NK-92 (cell line): ENCODE measurements around the gene TTC34.
"Not testable (repeated sequence)": the region's sequence is repeated elsewhere in the genome, so short reads cannot be mapped to it uniquely, and the experiment has no call there.

Experiments used
- DNase-seq: peaks from one replicate; lab custom pipeline; 2025; ENCODE audit not compliant: unreplicated experiment; lab: John Stamatoyannopoulos, UW

TTC34 gene

DNA sequence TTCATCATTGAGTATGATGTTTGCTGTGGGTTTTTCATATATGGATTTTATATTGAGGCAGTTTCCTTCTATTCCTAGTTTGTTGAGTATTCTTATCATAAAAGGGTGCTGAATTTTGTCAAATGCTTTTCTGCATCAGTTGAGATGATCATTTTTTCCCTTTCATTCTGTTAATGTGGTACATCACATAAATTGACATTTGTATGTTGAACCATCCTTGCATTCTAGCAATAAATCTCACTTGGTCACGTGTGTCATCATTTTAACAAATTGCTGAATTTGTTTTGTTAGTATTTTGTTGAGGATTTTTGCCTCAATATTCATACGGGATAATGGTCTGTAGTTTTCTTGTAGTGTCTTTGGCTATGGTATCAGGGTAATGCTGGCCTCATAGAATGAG, 19.9 kb downstream of the TTC34 start:
- no peak for DNase-seq

DNA sequence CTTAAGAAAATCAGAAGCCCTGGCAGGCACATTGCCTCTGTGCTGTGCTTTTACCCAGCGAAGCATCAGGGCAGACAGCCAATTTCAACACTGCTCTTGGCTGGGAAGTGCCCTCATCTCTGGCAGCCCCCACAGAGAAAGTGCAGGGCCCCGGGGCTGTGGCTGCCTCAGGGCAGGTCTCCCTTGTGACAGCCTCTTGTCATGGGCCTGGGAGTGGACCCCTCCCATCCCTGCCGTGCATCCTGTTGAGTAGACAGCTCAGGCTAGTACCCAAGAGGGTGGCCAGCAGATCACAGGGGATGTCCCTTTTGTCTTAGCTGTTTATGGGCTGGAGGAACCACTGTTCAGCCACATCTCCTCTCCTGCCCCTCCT, 23.3 kb downstream of the TTC34 start:
- DNase-seq, result no peak

DNA sequence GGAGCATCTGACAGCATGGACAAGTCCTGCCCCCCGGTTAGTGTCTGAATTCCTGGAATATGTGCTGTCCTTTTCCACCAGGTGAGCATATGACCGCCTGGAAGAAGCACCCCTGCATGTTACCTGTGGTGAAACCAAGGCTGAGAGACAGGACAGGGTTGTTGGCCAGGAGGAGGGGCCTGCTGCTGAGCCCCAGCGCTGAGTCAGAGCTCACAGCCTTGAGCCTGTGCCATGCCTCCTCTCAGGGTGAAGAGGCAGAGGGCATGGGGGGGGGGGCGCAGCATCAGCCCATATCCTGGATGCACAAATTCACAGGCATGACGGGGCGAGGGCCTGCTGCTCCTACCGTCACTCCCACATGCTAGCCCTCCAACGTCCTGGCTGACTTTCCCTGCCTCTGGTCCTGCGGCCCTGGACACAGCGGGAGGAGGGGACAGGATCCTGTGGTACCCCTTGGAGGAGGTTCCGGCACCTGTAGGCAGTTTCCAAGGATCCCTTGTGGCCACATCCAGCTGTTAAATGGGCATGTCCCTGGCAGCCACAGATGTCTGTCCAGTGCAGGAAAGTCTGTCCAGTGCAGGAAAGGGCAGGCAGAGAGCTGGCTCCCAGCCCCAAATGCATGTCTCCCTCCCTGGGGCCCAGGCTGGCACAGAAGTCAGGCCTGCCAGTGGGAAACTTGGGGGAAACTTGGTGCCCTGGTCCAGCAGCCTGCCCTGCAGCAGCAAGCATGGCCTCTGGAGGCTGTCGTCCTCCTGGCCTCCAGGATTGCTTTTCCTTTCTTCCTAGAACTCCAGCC, 23.9 kb downstream of the TTC34 start:
- no peak for DNase-seq

DNA sequence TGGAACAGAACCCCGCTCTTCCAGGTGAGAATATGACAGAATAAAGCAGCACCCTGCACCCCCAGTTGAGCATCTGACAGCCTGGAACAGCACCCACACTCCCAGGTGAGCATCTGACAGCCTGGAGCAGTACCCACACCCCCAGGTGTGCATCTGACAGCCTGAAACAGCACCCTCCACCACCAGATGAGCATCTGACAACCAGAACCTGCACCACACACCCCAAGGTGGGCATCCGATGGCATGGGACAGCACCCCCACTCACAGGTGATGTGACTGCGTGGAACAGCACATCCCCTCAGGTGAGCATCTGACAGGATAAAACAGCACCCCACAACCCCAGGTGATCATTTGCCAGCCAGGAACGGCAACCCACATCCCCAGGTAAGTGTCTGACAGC, 26.2 kb downstream of the TTC34 start:
- not testable (repeated sequence) for DNase-seq

DNA sequence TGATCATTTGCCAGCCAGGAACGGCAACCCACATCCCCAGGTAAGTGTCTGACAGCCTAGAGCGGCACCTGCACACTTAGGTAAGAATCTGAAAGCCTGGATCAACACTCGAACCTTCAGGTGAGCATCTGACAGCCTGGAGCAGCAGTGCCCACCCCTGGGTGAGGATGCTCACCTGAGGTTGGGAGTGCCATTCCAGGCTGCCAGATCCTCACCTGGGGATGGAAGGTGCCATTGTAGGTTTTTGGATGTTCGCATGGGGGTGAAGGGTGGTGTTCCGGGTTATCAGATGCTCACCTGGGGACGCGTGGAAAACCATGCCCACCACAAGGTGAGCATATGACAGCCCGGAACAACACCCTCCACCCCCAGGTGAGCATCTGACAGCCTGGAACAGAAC, 33.4 kb downstream of the TTC34 start:
- DNase-seq, result not testable (repeated sequence)

DNA sequence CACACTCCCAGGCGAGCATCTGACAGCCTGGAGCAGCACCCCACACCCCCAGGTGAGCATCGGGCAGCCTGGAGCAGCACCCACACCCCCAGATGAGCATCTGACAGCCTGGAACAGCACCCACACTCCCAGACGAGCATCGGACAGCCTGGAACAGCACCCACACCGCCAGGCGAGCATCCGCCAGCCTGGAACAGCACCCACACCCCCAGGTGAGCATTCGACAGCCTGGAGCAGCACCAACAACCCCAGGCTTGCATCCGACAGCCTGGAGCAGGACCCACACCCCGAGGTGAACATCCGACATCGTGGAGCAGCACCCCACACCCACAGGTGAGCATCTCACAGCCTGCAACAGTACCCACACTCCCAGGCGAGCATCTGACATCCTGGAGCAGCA, 42.1 kb downstream of the TTC34 start:
- not testable (repeated sequence) for DNase-seq

DNA sequence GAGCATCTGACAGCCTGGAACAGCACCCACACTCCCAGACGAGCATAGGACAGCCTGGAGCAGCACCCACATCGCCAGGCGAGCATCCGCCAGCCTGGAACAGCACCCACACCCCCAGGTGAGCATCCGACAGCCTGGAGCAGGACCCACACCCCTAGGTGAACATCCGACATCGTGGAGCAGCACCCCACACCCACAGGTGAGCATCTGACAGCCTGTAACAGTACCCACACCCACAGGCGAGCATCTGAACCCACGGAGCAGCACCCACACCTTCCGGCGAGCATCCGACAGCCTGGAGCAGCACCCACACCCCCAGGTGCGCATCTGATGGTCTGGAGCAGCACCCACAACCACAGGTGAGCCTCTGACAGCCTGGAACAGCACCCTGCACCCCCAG, 44.0 kb downstream of the TTC34 start:
- DNase-seq, result not testable (repeated sequence)

DNA sequence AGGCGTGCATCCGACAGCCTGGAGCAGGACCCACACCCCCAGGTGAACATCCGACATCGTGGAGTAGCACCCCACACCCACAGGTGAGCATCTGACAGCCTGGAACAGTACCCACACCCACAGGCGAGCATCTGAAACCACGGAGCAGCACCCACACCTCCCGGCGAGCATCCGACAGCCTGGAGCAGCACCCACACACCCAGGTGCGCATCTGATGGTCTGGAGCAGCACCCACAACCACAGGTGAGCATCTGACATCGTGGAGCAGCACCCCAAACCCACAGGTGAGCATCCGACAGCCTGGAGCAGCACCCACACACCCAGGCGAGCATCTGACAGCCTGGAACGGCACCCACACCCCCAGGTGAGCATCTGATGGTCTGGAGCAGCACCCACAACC, 46.1 kb downstream of the TTC34 start:
- DNase-seq, result not testable (repeated sequence)

DNA sequence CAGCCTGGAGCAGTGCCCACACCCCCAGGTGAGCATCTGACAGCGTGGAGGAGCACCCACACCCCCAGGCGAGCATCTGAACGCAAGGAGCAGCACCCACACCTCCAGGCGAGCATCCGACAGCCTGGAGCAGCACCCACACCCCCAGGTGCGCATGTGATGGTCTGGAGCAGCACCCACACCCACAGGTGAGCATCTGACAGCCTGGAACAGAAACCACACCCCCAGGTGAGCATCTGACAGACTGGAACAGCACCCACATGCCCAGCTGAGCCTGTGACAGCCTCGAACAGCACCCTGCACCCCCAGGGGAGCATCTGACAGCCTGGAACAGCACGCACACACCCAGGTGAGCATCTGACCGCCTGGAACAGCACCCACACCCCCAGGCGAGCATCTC, 46.9 kb downstream of the TTC34 start:
- not testable (repeated sequence) for DNase-seq

DNA sequence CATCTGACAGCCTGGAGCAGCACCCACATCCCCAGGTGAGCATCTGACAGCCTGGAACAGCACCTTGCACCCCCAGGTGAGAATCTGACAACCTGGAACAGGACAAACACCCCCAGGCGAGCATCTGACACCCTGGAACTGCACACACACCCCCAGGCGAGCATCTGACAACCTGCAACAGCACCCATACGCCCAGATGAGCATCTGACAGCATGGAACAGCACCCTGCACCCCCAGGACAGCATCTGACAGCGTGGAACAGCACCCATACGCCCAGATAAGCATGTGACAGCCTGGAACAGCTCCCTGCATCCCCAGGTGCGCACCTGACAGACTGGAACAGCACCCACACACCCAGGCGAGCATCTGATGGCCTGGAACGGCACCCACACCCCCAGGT, 49.0 kb downstream of the TTC34 start:
- not testable (repeated sequence) for DNase-seq

DNA sequence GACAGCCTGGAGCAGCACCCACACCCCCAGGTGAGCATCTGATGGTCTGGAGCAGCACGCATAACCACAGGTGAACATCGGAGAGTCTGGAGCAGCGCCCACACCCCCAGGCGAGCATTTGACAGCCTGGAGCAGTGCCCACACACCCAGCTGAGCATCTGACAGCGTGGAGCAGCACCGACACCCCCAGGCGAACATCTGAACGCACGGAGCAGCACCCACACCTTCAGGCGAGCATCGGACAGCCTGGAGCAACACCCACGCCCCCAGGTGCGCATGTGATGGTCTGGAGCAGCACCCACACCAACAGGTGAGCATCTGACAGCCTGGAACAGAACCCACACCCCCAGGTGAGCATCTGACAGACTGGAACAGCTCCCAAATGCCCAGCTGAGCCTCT, 49.6 kb downstream of the TTC34 start:
- DNase-seq, result not testable (repeated sequence)

DNA sequence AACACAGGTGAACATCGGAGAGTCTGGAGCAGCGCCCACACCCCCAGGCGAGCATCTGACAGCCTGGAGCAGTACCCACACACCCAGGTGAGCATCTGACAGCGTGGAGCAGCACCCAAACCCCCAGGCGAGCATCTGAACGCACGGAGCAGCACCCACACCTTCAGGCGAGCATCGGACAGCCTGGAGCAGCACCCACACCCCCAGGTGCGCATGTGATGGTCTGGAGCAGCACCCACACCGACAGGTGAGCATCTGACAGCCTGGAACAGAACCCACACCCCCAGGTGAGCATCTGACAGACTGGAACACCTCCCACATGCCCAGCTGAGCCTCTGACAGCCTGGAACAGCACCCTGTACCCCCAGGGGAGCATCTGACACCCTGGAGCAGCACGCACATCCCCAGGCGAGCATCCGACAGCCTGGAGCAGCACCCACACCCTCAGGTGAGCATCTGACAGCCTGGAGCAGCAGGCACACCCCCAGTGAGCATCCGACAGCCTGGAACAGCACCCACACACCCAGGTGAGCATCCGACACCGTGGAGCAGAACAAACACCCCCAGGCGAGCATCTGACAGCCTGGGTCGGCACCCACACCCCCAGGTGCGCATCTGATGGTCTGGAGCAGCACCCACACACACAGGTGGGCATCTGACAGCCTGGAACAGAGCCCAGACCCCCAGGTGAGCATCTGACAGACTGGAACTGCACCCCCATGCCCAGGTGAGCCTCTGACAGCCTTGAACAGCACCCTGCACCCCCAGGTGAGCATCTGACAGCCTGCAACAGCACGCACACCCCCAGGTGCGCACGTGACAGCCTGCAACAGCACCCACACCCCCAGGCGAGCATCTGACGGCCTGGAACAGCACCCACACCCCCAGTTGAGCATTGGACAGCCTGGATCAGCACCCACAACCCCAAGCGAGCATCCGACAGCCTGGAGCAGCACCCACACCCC, 50.4 kb downstream of the TTC34 start:
- DNase-seq, result not testable (repeated sequence)

DNA sequence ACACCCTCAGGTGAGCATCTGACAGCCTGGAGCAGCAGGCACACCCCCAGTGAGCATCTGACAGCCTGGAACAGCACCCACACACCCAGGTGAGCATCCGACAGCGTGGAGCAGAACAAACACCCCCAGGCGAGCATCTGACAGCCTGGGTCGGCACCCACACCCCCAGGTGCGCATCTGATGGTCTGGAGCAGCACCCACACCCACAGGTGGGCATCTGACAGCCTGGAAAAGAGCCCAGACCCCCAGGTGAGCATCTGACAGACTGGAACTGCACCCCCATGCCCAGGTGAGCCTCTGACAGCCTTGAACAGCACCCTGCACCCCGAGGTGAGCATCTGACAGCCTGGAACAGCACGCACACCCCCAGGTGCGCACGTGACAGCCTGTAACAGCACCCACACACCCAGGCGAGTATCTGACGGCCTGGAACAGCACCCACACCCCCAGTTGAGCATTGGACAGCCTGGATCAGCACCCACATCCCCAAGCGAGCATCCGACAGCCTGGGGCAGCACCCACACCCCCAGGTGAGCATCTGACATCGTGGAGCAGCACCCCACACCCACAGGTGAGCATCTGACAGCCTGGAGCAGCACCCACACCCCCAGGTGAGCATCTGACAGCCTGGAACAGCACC, 51.3 kb downstream of the TTC34 start:
- DNase-seq, result not testable (repeated sequence)

DNA sequence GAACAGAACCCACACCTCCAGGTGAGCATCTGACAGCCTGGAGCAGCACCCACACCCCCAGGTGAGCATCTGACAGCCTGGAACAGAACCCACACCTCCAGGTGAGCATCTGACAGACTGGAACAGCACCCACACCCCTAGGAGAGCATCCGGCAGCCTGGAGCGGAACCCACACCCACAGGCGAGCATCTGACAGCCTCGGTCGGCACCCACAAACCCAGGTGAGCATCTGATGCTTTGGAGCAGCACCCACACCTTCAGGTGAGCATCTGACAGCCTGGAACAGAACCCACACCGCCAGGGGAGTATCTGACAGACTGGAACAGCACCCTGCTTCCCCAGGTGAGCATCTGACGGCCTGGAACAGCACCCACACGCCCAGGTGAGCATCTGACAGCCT, 52.9 kb downstream of the TTC34 start:
- not testable (repeated sequence) for DNase-seq

DNA sequence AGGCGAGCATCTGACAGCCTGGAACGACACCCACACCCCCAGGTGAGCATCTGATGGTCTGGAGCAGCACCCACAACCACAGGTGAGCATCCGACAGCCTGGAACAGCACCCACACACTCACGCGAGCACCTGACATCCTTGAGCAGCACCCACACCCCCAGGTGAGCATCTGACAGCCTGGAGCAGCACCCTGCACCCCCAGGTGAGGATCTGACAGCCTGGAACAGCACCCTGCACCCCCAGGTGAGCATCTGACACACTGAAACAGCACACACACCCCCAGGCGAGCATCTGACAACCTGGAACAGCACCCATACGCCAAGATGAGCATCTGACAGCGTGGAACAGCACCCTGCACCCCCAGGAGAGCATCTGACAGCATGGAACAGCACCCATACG, 106.7 kb downstream of the TTC34 start:
- DNase-seq, result not testable (repeated sequence)

DNA sequence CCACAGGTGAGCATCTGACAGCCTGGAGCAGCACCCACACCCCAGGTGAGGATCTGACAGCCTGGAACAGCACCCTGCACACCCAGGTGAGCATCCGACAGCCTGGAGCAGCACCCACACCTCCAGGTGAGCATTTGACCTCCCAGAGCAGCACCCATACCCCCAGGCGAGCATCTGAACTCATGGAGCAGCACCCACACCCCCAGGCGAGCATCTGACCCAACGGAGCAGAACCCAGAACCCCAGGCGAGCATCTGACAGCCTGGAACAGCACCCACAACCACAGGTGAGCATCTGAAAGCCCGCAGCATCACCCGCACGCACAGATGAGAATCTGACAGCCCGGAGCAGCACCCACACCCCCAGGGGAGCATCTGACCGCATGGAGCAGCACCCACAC, 111.3 kb downstream of the TTC34 start:
- not testable (repeated sequence) for DNase-seq

DNA sequence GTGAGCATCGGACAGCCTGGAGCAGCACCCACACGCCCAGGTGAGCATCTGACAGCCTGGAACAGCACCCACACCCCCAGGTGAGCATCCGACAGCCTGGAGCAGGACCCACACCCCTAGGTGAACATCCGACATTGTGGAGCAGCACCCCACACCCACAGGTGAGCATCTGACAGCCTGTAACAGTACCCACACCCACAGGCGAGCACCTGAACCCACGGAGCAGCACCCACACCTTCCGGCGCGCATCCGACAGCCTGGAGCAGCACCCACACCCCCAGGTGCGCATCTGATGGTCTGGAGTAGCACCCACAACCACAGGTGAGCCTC, 113.2 kb downstream of the TTC34 start:
- not testable (repeated sequence) for DNase-seq

DNA sequence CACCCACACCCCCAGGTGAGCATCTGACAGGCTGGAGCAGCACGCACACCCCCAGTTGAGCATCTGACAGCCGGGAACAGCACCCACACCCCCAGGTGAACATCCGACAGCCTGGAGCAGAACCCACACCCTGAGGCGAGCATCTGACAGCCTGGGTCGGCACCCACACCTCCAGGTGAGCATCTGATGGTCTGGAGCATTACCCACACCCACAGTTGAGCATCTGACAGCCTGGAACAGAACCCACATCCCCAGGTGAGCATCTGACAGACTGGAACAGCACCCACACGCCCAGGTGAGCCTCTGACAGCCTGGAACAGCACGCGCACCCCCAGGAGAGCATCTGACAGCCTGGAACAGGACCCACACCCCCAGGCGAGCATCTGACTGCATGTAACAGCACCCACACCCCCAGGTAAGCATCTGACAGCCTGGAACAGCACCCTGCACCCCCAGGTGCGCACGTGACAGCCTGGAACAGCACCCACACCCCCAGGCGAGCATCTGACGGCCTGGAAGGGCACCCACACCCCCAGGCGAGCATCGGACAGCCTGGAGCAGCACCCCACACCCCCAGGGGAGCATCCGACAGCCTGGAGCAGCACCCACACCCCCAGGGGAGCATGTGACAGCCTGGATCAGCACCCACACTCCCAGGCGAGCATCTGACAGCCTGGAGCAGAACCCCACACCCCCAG, 113.7 kb downstream of the TTC34 start:
- DNase-seq, result not testable (repeated sequence)

DNA sequence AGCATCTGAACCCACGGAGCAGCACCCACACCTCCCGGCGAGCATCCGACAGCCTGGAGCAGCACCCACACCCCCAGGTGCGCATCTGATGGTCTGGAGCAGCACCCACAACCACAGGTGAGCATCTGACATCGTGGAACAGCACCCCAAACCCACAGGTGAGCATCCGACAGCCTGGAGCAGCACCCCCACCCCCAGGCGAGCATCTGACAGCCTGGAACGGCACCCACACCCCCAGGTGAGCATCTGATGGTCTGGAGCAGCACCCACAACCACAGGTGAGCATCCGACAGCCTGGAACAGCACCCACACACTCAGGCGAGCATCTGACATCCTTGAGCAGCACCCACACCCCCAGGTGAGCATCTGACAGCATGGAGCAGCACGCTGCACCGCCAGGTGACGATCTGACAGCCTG, 114.3 kb downstream of the TTC34 start:
- DNase-seq, result not testable (repeated sequence)

DNA sequence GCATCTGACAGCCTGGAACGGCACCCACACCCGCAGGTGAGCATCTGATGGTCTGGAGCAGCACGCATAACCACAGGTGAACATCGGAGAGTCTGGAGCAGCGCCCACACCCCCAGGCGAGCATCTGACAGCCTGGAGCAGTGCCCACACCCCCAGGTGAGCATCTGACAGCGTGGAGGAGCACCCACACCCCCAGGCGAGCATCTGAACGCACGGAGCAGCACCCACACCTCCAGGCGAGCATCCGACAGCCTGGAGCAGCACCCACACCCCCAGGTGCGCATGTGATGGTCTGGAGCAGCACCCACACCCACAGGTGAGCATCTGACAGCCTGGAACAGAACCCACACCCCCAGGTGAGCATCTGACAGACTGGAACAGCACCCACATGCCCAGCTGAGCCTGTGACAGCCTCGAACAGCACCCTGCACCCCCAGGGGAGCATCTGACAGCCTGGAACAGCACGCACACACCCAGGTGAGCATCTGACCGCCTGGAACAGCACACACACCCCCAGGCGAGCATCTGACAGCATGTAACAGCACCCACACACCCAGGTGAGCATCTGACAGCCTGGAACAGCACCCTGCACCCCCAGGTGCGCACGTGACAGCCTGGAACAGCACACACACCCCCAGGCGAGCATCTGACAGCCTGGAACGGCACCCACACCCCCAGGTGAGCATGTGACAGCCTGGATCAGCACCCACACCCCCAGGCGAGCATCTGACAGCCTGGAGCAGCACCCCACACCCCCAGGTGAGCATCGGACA, 115.2 kb downstream of the TTC34 start:
- not testable (repeated sequence) for DNase-seq
